Measurements from ENCODE around the gene GOT1.

The GOT1 gene

DNA sequence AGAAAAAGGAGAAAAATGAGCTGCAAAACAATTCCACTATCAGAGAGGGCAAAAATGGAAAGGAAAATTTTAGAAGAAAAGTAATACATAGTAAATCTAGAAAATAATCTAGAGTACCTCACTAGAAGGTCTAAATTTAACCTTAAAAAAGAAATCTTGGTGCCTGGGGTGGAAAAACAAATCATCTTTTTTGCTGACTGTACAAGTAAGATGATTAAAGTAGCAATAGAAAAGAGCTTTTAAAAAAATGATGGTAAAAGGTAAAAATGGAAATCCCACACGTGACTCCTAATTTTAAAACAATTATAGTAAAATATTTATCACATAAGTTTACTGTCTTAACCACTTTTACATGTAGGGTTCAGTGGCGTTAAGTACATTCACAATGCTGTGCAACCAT, 28.8 kb upstream of the GOT1 start:
- DNase-seq (ENCODE audit: extremely low spot score) = no peak
- TF ChIP-seq, protein P1, sequence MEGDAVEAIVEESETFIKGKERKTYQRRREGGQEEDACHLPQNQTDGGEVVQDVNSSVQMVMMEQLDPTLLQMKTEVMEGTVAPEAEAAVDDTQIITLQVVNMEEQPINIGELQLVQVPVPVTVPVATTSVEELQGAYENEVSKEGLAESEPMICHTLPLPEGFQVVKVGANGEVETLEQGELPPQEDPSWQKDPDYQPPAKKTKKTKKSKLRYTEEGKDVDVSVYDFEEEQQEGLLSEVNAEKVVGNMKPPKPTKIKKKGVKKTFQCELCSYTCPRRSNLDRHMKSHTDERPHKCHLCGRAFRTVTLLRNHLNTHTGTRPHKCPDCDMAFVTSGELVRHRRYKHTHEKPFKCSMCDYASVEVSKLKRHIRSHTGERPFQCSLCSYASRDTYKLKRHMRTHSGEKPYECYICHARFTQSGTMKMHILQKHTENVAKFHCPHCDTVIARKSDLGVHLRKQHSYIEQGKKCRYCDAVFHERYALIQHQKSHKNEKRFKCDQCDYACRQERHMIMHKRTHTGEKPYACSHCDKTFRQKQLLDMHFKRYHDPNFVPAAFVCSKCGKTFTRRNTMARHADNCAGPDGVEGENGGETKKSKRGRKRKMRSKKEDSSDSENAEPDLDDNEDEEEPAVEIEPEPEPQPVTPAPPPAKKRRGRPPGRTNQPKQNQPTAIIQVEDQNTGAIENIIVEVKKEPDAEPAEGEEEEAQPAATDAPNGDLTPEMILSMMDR (IDR thresholded peaks at IDR 0.05; ENCODE audit: control extremely low read depth, extremely low read depth, low read depth, missing control alignments) = no peak
- CTCF ChIA-PET = interaction anchor here (1.1 to 2.2 kb wide), 3 partner anchors 16 to 67 kb away, joined by 3 to 10 read pairs (median 3); no protein-coding TSS in a partner anchor
- POLR2A ChIA-PET = no interaction called here

DNA sequence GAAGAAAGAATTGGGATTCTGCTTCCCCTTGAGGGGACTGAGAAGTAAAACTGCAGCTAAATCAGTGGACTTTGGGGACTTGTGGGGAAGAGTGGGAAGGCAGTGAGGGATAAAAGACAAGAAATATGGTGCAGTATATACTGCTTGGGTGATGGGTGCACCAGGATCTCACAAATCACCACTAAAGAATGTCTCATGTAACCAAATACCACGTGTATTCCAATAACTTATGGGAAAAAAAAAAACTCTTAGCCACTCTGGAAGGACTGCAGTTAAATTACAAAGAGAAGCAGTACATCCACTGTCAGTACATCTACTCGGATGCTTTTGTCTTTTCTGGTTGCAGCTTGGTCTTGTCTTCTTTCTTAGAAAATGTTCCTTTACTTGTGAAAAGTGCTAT, 27.4 kb upstream of the GOT1 start:
- DNase-seq (ENCODE audit: extremely low spot score) = no peak
- ChIA-PET POLR2A (no interaction called here), CTCF (interaction anchor here (1.0 kb wide), 1 partner anchor 8 kb away, joined by 3 read pairs; no protein-coding TSS in a partner anchor)
- TF ChIP-seq, protein P1 (IDR thresholded peaks at IDR 0.05; ENCODE audit: control extremely low read depth, extremely low read depth, low read depth, missing control alignments) = no peak

DNA sequence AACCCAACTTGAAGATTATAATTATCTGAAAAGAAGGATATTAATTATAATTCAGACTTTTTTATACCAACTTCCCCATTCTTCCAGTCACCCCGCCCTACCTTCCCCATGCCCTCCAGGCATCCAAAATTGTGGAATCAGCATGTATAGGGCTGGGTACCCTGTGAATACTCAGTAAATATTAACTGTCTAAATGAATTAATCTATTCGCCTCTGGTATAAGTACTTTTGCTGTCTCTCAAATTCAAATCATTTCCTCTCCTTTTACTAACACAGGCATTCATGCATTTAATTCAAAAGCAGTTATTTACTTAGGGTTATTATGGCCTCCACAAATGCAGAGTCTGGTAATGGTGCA, 26.5 kb upstream of the GOT1 start:
- CTCF ChIA-PET = no interaction called here
- TF ChIP-seq, protein P1 (IDR thresholded peaks at IDR 0.05; ENCODE audit: control extremely low read depth, extremely low read depth, low read depth, missing control alignments) = no peak
- DNase-seq (ENCODE audit: extremely low spot score) = no peak
- POLR2A ChIA-PET = no interaction called here

DNA sequence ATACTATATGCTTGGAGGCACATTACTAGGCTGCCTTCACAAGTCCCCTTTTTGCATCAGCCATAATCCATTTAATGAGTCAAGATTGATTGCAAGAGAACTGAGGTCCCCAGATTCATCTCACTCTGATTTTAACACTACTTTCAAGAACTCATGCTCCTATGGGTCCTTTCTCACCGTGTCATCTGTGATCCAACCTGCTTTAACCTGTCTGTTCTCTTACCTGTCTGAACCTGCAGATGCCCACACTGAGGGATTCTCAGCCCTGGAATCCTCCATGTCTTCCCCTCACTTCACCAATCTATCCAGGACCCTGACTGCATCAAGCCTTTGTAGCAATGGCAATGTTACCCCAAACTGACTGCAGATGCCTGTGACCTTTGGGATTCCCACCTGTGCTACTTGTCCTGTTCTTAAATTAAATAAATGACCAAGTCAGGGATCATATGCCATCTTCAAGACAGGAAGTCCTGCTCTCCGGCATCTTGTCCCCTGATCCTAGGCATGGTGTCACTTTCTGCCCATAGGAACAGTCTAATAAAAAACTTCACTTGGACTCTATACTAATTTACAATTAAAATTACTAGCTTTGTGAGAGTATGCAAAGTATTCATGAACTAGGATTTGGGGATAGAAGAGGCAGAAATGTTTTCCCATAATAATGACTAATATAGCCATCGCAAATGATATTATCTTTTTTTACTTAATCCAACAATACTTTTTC, 25.9 kb upstream of the GOT1 start:
- ChIA-PET CTCF (interaction anchor here (6.9 kb wide), 1 partner anchor 21 kb away, joined by 47 read pairs; no protein-coding TSS in a partner anchor), POLR2A (no interaction called here)
- TF ChIP-seq, protein P1 (IDR thresholded peaks at IDR 0.05; ENCODE audit: control extremely low read depth, extremely low read depth, low read depth, missing control alignments) = no peak
- DNase-seq (ENCODE audit: extremely low spot score) = no peak

DNA sequence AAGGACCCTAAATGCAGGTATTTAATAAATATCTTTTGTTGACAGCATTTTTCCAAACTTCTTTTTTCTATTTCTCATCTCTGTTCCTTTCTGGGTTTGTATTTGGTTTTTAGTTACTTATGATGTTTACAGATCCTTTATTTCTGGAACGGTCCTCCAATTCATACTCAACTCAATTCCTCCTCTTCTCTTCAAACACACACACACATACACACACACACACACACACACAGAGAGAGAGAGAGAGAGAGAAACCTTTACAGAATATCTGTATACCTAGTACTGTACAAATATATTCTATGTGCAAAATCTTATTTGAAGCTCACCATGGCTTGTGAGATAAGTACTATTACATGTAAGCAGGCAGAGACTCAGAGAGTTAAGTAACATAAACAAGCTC, 21.6 kb upstream of the GOT1 start:
- CTCF ChIA-PET = interaction anchor here (1.5 to 6.9 kb wide), 2 partner anchors 16 to 109 kb away, joined by 3 to 47 read pairs; no protein-coding TSS in a partner anchor
- DNase-seq (ENCODE audit: extremely low spot score) = no peak
- TF ChIP-seq, protein P1 (IDR thresholded peaks at IDR 0.05; ENCODE audit: control extremely low read depth, extremely low read depth, low read depth, missing control alignments) = no peak
- POLR2A ChIA-PET = no interaction called here

DNA sequence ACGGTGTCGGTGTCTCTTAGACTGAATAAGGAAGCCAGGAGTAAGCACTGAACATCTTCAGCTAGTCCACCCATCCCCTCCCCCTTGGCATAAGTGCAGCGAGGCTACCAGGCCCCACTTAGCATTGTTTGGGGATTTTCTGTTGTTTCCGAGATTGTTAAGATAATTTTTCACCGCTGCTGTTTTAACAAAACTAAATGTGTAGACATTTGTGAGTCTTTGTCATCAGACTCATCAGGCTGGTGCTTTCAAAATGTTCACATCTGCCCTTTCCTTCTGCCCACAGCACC, 21.0 kb upstream of the GOT1 start:
- POLR2A ChIA-PET = no interaction called here
- CTCF ChIA-PET = interaction anchor here (6.9 kb wide), 1 partner anchor 16 kb away, joined by 47 read pairs; no protein-coding TSS in a partner anchor

More for the DNA sequence above, 21.0 kb upstream of the GOT1 start:
- DNase-seq (ENCODE audit: extremely low spot score) = no peak
- TF ChIP-seq, protein P1 (IDR thresholded peaks at IDR 0.05; ENCODE audit: control extremely low read depth, extremely low read depth, low read depth, missing control alignments) = no peak

Measured in GM10248 (cell line).